ENCODE measurements around the gene KCNN1. TPM values are rescaled to one million over a fixed set of nuclear protein-coding genes. Genes with fewer than 3 reads are reported as not detected.

Gene KCNN1
- total RNA-seq, 1 experiment from 2014 or later = 9.2 TPM

DNA sequence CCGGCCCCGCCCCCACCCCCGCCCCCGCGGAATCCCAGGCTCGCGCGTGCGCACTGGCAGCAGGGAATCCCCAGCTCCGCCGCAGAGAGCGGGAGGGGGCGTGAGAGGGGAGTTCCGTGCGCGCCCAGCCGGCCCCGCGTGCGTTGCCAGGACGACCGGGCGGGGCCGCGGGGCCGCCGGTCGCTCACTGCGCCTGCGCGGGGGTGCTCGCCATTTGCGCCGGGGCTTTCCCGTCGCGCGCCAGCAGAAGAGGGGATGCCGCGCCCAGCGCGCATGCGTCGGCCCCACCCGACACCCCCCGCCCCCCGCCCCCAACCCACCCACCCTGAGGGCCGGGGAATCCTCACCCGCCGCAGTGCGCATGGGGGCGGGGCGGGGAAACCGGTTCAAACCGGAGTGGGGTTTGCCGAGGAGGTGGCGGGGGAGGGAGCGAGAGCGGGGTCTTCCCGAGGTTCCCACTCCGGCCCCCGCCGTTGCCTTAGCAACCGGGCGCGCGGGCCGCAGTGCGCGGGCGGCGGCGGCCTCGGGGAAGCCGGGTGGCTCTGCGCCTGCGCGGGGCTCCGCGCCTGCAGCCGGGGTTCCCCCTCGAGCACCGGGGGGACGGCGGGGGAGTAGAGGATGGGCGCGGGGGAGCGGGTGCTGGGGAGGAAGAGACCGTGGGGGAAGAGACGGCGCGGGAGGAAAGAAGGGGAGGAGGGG, 18.9 kb upstream of the KCNN1 start:
- Mint-ChIP-seq H3K27ac (no peak overlapping the region), H3K4me3 (peak overlapping the region; percentile 59 to 84), H3K9me3 (no peaks in the 10 kb centered on the region; a peak in 1 of 5 replicates), H3K4me1 (peaks cover 27 to 35% of the 10 kb centered on the region in 2 experiments), H3K27me3 (ENCODE audit: low read depth) (peaks cover 43% of the 10 kb centered on the region), H3K36me3 (ENCODE audit: insufficient read depth in 1 of 3, low read depth in 3 of 3) (peaks cover 0 to 4% (median 0%) of the 10 kb centered on the region in 3 experiments; a peak in 2 of 7 replicates)
- Histone ChIP-seq H3K79me1 (ENCODE audit: insufficient read depth, low read depth, low read length, poor library complexity, severe bottlenecking) (no peaks in the 10 kb centered on the region), H3K56ac (ENCODE audit: insufficient read length, low read depth, low read length) (no peak overlapping the region), H4K91ac (ENCODE audit: insufficient read length, low read depth, low read length) (no peak overlapping the region), H2BK12ac (ENCODE audit: insufficient read length, low read depth, low read length) (no peak overlapping the region), H3K27ac (ENCODE audit: insufficient read length, low read depth, low read length) (no peak overlapping the region), H3K18ac (ENCODE audit: insufficient read length, low read depth, low read length) (no peak overlapping the region), H4K8ac (replicated peaks; ENCODE audit: insufficient read length, low read depth, low read length) (no peak overlapping the region), H3K23ac (ENCODE audit: insufficient read length, low read depth, low read length) (no peak overlapping the region), H3K4me1 (ENCODE audit: insufficient read depth, low read length) (peaks cover 1% of the 10 kb centered on the region; the same call in 1 of the 2 replicates), H2BK15ac (ENCODE audit: low read depth, low read length) (no peak overlapping the region), H3T11ph (ENCODE audit: low read length) (no peak overlapping the region), H2BK120ac (ENCODE audit: low read depth, low read length, poor library complexity, severe bottlenecking) (no peak overlapping the region), H3K27me3 (ENCODE audit: insufficient read depth, low read length) (peaks cover 22% of the 10 kb centered on the region; the same call in 1 of the 2 replicates), H2BK5ac (ENCODE audit: insufficient read length, low read length) (no peak overlapping the region), H2AFZ (ENCODE audit: low read length) (no peak overlapping the region), H3K9ac (ENCODE audit: extremely low read depth, insufficient read length, low read length) (no peak overlapping the region), H3K4ac (ENCODE audit: low read depth, low read length) (no peak overlapping the region), H3K23me2 (ENCODE audit: insufficient read length, low read depth, low read length, poor library complexity, severe bottlenecking) (peaks cover 39% of the 10 kb centered on the region), H3K14ac (ENCODE audit: insufficient read depth, low read length) (no peak overlapping the region), H3K4me2 (ENCODE audit: insufficient read depth, insufficient read length, low read length) (peak overlapping the region; percentile 77), H2AK5ac (ENCODE audit: insufficient read length, low read length) (no peak overlapping the region), H2BK20ac (ENCODE audit: low read depth, low read length, poor library complexity, severe bottlenecking) (no peak overlapping the region), H4K20me1 (ENCODE audit: control insufficient read depth, insufficient read depth, insufficient read length) (no peaks in the 10 kb centered on the region), H3K9me3 (ENCODE audit: control insufficient read depth, low read depth, low read length) (no peaks in the 10 kb centered on the region), H4K5ac (ENCODE audit: insufficient read length, low read depth, low read length) (no peak overlapping the region), H3K79me2 (ENCODE audit: insufficient read depth, low read length) (no peaks in the 10 kb centered on the region)
- WGBS (ENCODE audit: extremely low coverage, insufficient read length, low lambda C conversion rate) = no CpG with 5 or more reads among the region's 92 CpGs
- peak; percentile 97 for DNase-seq
- TF ChIP-seq, protein P1, sequence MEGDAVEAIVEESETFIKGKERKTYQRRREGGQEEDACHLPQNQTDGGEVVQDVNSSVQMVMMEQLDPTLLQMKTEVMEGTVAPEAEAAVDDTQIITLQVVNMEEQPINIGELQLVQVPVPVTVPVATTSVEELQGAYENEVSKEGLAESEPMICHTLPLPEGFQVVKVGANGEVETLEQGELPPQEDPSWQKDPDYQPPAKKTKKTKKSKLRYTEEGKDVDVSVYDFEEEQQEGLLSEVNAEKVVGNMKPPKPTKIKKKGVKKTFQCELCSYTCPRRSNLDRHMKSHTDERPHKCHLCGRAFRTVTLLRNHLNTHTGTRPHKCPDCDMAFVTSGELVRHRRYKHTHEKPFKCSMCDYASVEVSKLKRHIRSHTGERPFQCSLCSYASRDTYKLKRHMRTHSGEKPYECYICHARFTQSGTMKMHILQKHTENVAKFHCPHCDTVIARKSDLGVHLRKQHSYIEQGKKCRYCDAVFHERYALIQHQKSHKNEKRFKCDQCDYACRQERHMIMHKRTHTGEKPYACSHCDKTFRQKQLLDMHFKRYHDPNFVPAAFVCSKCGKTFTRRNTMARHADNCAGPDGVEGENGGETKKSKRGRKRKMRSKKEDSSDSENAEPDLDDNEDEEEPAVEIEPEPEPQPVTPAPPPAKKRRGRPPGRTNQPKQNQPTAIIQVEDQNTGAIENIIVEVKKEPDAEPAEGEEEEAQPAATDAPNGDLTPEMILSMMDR (conservative IDR thresholded peaks at IDR 0.05) = no peak

All from H9 (cell line).